ENCODE measurements around the gene MAP6. TPM values are rescaled to one million over a fixed set of nuclear protein-coding genes. Genes with fewer than 3 reads are reported as not detected.
"Not testable (repeated sequence)": the region's sequence is repeated elsewhere in the genome, so short reads cannot be mapped to it uniquely, and the experiment has no call there.

Gene MAP6
- total RNA-seq, 2 donors from 2014 or later = 2.6 to 3.4 TPM

- ATAC-seq (no peak), DNase-seq (no peak)
- H3K27me3 ChIP-seq = no peaks in the 10 kb centered on the region
- peaks cover 15% of the 10 kb centered on the region for H3K4me1 ChIP-seq
- no peaks in the 10 kb centered on the region for H3K9me3 ChIP-seq
- WGBS, 2 donors = 58 to 64% methylated on average over 2 of the region's 2 CpGs
- intact Hi-C loops (cut with DNase I) = no loop called here
- H3K4me3 ChIP-seq = no peak overlapping the region
- no peak overlapping the region for H3K27ac ChIP-seq
- TF ChIP-seq, protein P1, sequence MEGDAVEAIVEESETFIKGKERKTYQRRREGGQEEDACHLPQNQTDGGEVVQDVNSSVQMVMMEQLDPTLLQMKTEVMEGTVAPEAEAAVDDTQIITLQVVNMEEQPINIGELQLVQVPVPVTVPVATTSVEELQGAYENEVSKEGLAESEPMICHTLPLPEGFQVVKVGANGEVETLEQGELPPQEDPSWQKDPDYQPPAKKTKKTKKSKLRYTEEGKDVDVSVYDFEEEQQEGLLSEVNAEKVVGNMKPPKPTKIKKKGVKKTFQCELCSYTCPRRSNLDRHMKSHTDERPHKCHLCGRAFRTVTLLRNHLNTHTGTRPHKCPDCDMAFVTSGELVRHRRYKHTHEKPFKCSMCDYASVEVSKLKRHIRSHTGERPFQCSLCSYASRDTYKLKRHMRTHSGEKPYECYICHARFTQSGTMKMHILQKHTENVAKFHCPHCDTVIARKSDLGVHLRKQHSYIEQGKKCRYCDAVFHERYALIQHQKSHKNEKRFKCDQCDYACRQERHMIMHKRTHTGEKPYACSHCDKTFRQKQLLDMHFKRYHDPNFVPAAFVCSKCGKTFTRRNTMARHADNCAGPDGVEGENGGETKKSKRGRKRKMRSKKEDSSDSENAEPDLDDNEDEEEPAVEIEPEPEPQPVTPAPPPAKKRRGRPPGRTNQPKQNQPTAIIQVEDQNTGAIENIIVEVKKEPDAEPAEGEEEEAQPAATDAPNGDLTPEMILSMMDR (IDR thresholded peaks at IDR 0.05) = no peak
- no peak for TF ChIP-seq POLR2A (IDR thresholded peaks at IDR 0.05)
- no peaks in the 10 kb centered on the region for H3K36me3 ChIP-seq (replicated peaks in 1 of 2; ENCODE audit: insufficient read depth in 1 of 2, low read depth in 2 of 2)
Measured at GRCh38 chr11:75589933-75590332, 78.9 kb downstream of the MAP6 start.

DNA sequence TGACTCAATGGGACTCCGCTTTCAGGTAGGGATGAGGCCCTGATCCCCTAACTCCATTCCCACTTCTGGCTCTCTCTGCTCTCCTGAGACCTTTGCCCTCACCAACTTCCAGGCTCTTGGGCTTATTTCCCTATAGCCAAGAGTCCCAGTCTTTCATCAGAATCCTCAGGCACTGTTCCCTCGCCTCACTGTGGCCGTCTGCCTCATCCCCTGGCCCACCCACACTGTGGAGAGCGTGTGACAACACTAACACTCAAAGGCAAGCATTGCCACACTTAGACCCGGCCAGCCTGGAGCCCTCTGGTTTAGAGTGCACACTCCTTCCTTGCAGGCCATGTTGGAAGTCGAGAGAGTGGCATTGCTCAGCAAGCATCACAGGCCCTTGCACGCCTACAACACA is 79.8 kb downstream of the MAP6 start:
- Histone ChIP-seq H3K36me3 (replicated peaks in 1 of 2; ENCODE audit: insufficient read depth in 1 of 2, low read depth in 2 of 2) (no peaks in the 10 kb centered on the region), H3K4me3 (no peak overlapping the region), H3K4me1 (peaks cover 19% of the 10 kb centered on the region), H3K27me3 (no peaks in the 10 kb centered on the region), H3K27ac (no peak overlapping the region), H3K9me3 (no peaks in the 10 kb centered on the region)
- no peak for TF ChIP-seq POLR2A (IDR thresholded peaks at IDR 0.05)
- TF ChIP-seq, protein P1 (IDR thresholded peaks at IDR 0.05) = no peak
- DNase-seq (no peak), ATAC-seq (no peak)
- intact Hi-C loops (cut with DNase I) = no loop called here
- 86 to 97% methylated on average over 7 of the region's 7 CpGs for WGBS, 2 donors

DNA sequence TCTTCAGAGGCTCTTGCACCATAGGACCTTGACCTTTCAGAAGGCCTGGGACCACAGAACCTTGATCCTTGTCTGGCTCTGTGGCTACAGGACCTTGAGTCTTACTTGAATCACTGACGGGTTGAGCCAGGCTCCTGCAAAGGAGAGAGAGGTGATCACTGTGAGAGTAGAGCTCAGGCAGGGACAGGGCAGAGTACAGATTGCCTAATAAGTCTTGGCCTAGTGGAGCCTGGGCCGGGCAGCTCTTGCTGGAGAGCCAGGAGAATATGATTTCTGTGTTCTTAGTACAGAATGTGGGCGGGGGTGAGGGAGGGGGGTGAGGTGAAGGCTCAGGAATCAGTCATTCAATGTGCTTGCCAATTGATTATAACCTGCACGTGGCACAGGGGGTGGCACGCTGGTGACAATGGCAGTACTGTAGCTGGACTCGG is 80.8 kb downstream of the MAP6 start:
- H3K9me3 ChIP-seq = no peaks in the 10 kb centered on the region
- H3K27ac ChIP-seq = peak overlapping the region in 3 of 4 donors; percentile 5 to 48 (median 42)
- H3K36me3 ChIP-seq (replicated peaks in 1 of 2; ENCODE audit: insufficient read depth in 1 of 2, low read depth in 2 of 2) = no peaks in the 10 kb centered on the region
- intact Hi-C loops (cut with DNase I) = no loop called here
- 46 to 69% methylated on average over 5 to 6 of the region's 6 CpGs for WGBS, 2 donors
- H3K4me3 ChIP-seq = no peak overlapping the region
- peak; percentile 37 to 62 (median 54) for DNase-seq
- ATAC-seq = peak; percentile 54
- H3K4me1 ChIP-seq = peaks cover 21% of the 10 kb centered on the region
- no peaks in the 10 kb centered on the region for H3K27me3 ChIP-seq
- TF ChIP-seq POLR2A (IDR thresholded peaks at IDR 0.05) = no peak
- TF ChIP-seq, protein P1 (IDR thresholded peaks at IDR 0.05) = no peak

- DNase-seq (no peak), ATAC-seq (no peak)
- Histone ChIP-seq H3K4me1 (peaks cover 22% of the 10 kb centered on the region), H3K4me3 (no peak overlapping the region), H3K9me3 (no peaks in the 10 kb centered on the region), H3K27ac (no peak overlapping the region), H3K27me3 (no peaks in the 10 kb centered on the region), H3K36me3 (replicated peaks in 1 of 2; ENCODE audit: insufficient read depth in 1 of 2, low read depth in 2 of 2) (no peaks in the 10 kb centered on the region)
- WGBS, 2 donors = 92 to 94% methylated on average over 3 of the region's 3 CpGs
- intact Hi-C loops (cut with DNase I) = no loop called here
- TF ChIP-seq, protein P1 (IDR thresholded peaks at IDR 0.05) = no peak
- TF ChIP-seq POLR2A (IDR thresholded peaks at IDR 0.05) = no peak
Measured at GRCh38 chr11:75586395-75586794, 82.4 kb downstream of the MAP6 start.

DNA sequence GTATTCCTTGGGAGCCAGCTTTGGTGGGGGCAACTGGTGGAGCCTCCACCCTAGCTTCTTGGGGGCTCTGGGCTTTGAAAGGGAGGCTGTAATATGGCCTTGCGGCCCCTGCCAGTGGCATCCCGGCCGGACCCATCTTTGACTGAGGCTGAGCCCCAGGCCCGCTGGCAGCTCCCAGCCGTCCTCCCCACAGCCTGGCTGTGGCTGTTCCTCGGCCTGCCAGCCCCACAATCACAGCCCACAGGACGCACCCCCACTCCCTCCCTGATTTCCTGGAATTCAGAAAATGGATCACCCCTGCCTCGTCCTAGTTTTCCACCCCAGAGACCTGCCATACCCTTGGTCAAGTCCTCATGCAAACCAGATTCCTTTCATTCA is 83.6 kb downstream of the MAP6 start:
- DNase-seq = no peak
- intact Hi-C loops (cut with DNase I) = no loop called here
- H3K27ac ChIP-seq = no peak overlapping the region
- H3K4me3 ChIP-seq = no peak overlapping the region
- 90 to 97% methylated on average over 7 to 8 of the region's 8 CpGs for WGBS, 2 donors
- TF ChIP-seq, protein P1 (IDR thresholded peaks at IDR 0.05) = no peak
- no peak for TF ChIP-seq POLR2A (IDR thresholded peaks at IDR 0.05)
- H3K4me1 ChIP-seq = peaks cover 22% of the 10 kb centered on the region
- H3K36me3 ChIP-seq (replicated peaks in 1 of 2; ENCODE audit: insufficient read depth in 1 of 2, low read depth in 2 of 2) = no peaks in the 10 kb centered on the region
- H3K27me3 ChIP-seq = no peaks in the 10 kb centered on the region
- no peak for ATAC-seq
- H3K9me3 ChIP-seq = no peaks in the 10 kb centered on the region

GRCh38 chr11:75584659-75585292 is 84.1 kb downstream of the MAP6 start:
- H3K4me3 ChIP-seq; H3K9me3 ChIP-seq; ATAC-seq; H3K36me3 ChIP-seq (replicated peaks in 1 of 2; ENCODE audit: insufficient read depth in 1 of 2, low read depth in 2 of 2); H3K27me3 ChIP-seq; DNase-seq; intact Hi-C loops (cut with DNase I): not testable (repeated sequence)
- H3K4me1 ChIP-seq = peaks cover 22% of the 10 kb centered on the region
- 86 to 89% methylated on average over 12 of the region's 12 CpGs for WGBS, 2 donors
- H3K27ac ChIP-seq = peak overlapping the region in 1 of 4 donors; percentile 83
